Measurements from ENCODE around the gene C3. TPM values are rescaled to one million over a fixed set of nuclear protein-coding genes. Genes with fewer than 3 reads are reported as not detected.

C3 gene
- total RNA-seq, 1 donor from 2014 or later, result 1.6 TPM

- peaks cover 20% of the 10 kb centered on the region for H3K4me1 Mint-ChIP-seq (ENCODE audit: low read depth)
- no peak for TF ChIP-seq CTCF (IDR thresholded peaks at IDR 0.05; ENCODE audit: unreplicated experiment)
- no peaks in the 10 kb centered on the region for H3K36me3 Mint-ChIP-seq (ENCODE audit: insufficient read depth)
- H3K4me3 Mint-ChIP-seq (ENCODE audit: low read depth), result no peak overlapping the region
- H3K27me3 Mint-ChIP-seq, result peaks cover 11% of the 10 kb centered on the region
- H3K9me3 Mint-ChIP-seq (ENCODE audit: low read depth), result no peaks in the 10 kb centered on the region
- H3K27ac Mint-ChIP-seq, result no peak overlapping the region
- no peak for DNase-seq (ENCODE audit: low spot score, unreplicated experiment)
These were observed 1.3 kb upstream of the C3 start for GRCh38 chr19:6721773-6722172.

DNA sequence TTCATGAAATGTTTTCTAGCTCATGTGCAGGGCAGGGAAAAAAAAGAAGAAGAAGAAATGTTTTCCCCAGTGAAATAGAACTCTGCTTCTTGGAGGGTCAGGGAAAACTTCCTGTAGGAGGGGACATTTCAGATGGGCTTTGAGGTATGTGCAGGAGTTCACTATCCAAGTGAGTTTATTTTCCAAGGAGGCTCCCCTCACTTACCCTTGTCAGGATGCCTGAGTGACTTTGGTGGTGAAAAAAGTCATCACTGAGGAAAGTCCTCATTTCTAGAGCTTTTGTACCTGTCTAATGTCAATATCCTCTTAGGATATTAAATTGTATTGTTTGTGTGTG, 656 bp upstream of the C3 start:
- no peak for DNase-seq (ENCODE audit: low spot score, unreplicated experiment)
- H3K36me3 Mint-ChIP-seq (ENCODE audit: insufficient read depth), result no peaks in the 10 kb centered on the region
- H3K4me1 Mint-ChIP-seq (ENCODE audit: low read depth), result peaks cover 20% of the 10 kb centered on the region
- no peak overlapping the region for H3K4me3 Mint-ChIP-seq (ENCODE audit: low read depth)
- TF ChIP-seq CTCF (IDR thresholded peaks at IDR 0.05; ENCODE audit: unreplicated experiment), result no peak
- H3K27me3 Mint-ChIP-seq, result peaks cover 16% of the 10 kb centered on the region
- H3K9me3 Mint-ChIP-seq (ENCODE audit: low read depth), result no peaks in the 10 kb centered on the region
- no peak overlapping the region for H3K27ac Mint-ChIP-seq

DNA sequence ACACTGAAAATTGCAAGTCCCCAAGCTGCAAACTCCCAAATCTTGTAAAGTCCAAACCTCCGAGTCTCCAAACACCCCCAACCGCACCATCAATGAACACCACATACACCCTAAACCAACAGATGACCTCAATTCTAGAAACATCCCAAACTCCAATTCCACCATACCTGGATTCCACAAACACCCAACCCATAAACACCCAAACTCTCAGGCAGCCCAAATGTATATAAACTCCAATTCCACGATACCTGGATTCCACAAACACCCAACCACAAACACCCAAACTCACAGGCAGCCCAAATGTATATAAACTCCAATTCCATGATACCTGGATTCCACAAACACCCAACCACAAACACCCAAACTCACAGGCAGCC, 470 bp downstream of the C3 start:
- H3K9me3 Mint-ChIP-seq (ENCODE audit: low read depth), result no peaks in the 10 kb centered on the region
- H3K36me3 Mint-ChIP-seq (ENCODE audit: insufficient read depth), result no peaks in the 10 kb centered on the region
- TF ChIP-seq CTCF (IDR thresholded peaks at IDR 0.05; ENCODE audit: unreplicated experiment), result no peak
- H3K4me3 Mint-ChIP-seq (ENCODE audit: low read depth), result no peak overlapping the region
- H3K27me3 Mint-ChIP-seq, result peaks cover 16% of the 10 kb centered on the region
- DNase-seq (ENCODE audit: low spot score, unreplicated experiment), result no peak
- no peak overlapping the region for H3K27ac Mint-ChIP-seq
- H3K4me1 Mint-ChIP-seq (ENCODE audit: low read depth), result peaks cover 12% of the 10 kb centered on the region

DNA sequence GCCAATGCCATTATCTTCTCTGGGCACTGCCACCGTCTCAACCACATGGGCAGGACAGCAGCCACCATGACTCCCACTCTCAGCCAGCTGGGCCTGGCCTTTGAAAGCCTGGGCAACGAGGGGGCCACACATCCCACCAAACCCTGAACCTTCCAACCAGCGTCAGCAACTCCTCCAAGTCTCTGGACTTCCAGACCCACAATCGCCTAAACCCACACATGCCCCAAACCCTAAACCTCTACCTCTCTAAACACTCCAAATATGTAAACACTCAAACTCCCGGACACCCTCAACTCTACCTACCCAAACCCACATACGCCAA, 949 bp downstream of the C3 start:
- peaks cover 16% of the 10 kb centered on the region for H3K27me3 Mint-ChIP-seq
- H3K36me3 Mint-ChIP-seq (ENCODE audit: insufficient read depth), result no peaks in the 10 kb centered on the region
- peaks cover 7% of the 10 kb centered on the region for H3K4me1 Mint-ChIP-seq (ENCODE audit: low read depth)
- DNase-seq (ENCODE audit: low spot score, unreplicated experiment), result no peak
- H3K9me3 Mint-ChIP-seq (ENCODE audit: low read depth), result no peaks in the 10 kb centered on the region
- no peak overlapping the region for H3K4me3 Mint-ChIP-seq (ENCODE audit: low read depth)
- TF ChIP-seq CTCF (IDR thresholded peaks at IDR 0.05; ENCODE audit: unreplicated experiment), result no peak
- H3K27ac Mint-ChIP-seq, result no peak overlapping the region

GRCh38 chr19:6718741-6719539, 1.5 kb downstream of the C3 start:
- H3K36me3 Mint-ChIP-seq (ENCODE audit: insufficient read depth), result no peaks in the 10 kb centered on the region
- TF ChIP-seq CTCF (IDR thresholded peaks at IDR 0.05; ENCODE audit: unreplicated experiment), result no peak
- no peak overlapping the region for H3K27ac Mint-ChIP-seq
- H3K4me1 Mint-ChIP-seq (ENCODE audit: low read depth), result peaks cover 5% of the 10 kb centered on the region
- H3K4me3 Mint-ChIP-seq (ENCODE audit: low read depth), result no peak overlapping the region
- H3K27me3 Mint-ChIP-seq, result peaks cover 16% of the 10 kb centered on the region
- DNase-seq (ENCODE audit: low spot score, unreplicated experiment), result no peak
- no peaks in the 10 kb centered on the region for H3K9me3 Mint-ChIP-seq (ENCODE audit: low read depth)

Data from progenitor cell of endocrine pancreas (in vitro differentiated cells).